Thoracic aorta (tissue), 2 donors: Measurements from ENCODE around the gene TBATA. TPM values are rescaled to one million over a fixed set of nuclear protein-coding genes. Genes with fewer than 3 reads are reported as not detected.

ENCODE experiments used
- ATAC-seq: fragments of 150-250 bp; one replicate; pipeline ENCODE4 v1.8.0; 2017; ENCODE audit warnings: low read depth; ENCODE audit not compliant: insufficient number of reproducible peaks, low FRiP score
- DNase-seq: peaks from one replicate; pipeline ENCODE4 v3.0.0-alpha.2; 2020; ENCODE audit warnings: low spot score
- H3K27ac ChIP-seq, 2 donors: fragments of 200-600 bp; sonication (generic); 1 replicate in 1 of 2; 2 replicates in 1 of 2; pipeline ENCODE4 v1.5.1; 2016; ENCODE audit warnings: mild to moderate bottlenecking in 2 of 2, moderate library complexity in 2 of 2
- H3K27me3 ChIP-seq: fragments of 200-600 bp; sonication (generic); replicated peaks from 2 replicates; pipeline ENCODE4 v1.6.0; 2016; ENCODE audit warnings: mild to moderate bottlenecking; ENCODE audit not compliant: insufficient read depth
- H3K36me3 ChIP-seq: fragments of 200-600 bp; sonication (generic); one replicate; pipeline ENCODE4 v1.5.1; 2016
- H3K4me1 ChIP-seq, 2 donors: fragments of 200-600 bp; sonication (generic); 1 replicate in 1 of 2; 2 replicates in 1 of 2; pipeline versions ENCODE4 v1.5.1 to v1.6.0; 2016; ENCODE audit warnings: low read depth in 2 of 2, mild to moderate bottlenecking in 1 of 2; ENCODE audit not compliant: control insufficient read depth in 1 of 2
- H3K4me3 ChIP-seq: fragments of 200-600 bp; sonication (generic); 2 replicates; pipeline ENCODE4 v1.5.1; 2016; ENCODE audit warnings: mild to moderate bottlenecking
- H3K9me3 ChIP-seq: fragments of 200-600 bp; sonication (generic); 2 replicates; pipeline ENCODE4 v1.5.1; 2016
- CTCF ChIP-seq: fragments of 200-600 bp; sonication (generic); IDR thresholded peaks from one replicate; pipeline ENCODE4 v1.5.1; 2019; ENCODE audit warnings: antibody characterized with exemption
- total RNA-seq, 2 donors: library from RNA; depleted of rRNA; stranded (reverse); fragments of >200 nt; gene quantifications; one replicate each; pipeline versions ENCODE4 v1.1.0 to v1.2.3, GENCODE V29; 2016

The TBATA gene
- total RNA-seq, 2 donors from 2014 or later: not detected

- Histone ChIP-seq H3K27ac (no peak overlapping the region), H3K4me1 (peaks cover 4 to 18% of the 10 kb centered on the region in 2 donors), H3K9me3 (no peaks in the 10 kb centered on the region), H3K27me3 (no peaks in the 10 kb centered on the region), H3K36me3 (peaks cover 4% of the 10 kb centered on the region), H3K4me3 (no peak overlapping the region)
- no peak for TF ChIP-seq CTCF
- ATAC-seq: no peak
- DNase-seq: no peak
Measured at GRCh38 chr10:70814126-70814525, 28.9 kb upstream of the TBATA start.

GRCh38 chr10:70812814-70813213 is 27.6 kb upstream of the TBATA start:
- no peak overlapping the region for H3K27ac ChIP-seq
- H3K4me3 ChIP-seq: no peak overlapping the region
- ATAC-seq: no peak
- no peaks in the 10 kb centered on the region for H3K36me3 ChIP-seq
- TF ChIP-seq CTCF: no peak
- no peaks in the 10 kb centered on the region for H3K27me3 ChIP-seq
- peaks cover 4 to 17% of the 10 kb centered on the region in 2 donors for H3K4me1 ChIP-seq
- no peak for DNase-seq
- H3K9me3 ChIP-seq: no peaks in the 10 kb centered on the region

GRCh38 chr10:70811881-70812280 is 26.7 kb upstream of the TBATA start:
- H3K9me3 ChIP-seq: no peaks in the 10 kb centered on the region

GRCh38 chr10:70810967-70811366 is 25.8 kb upstream of the TBATA start:
- no peaks in the 10 kb centered on the region for H3K27me3 ChIP-seq
- H3K36me3 ChIP-seq: no peaks in the 10 kb centered on the region
- no peak for TF ChIP-seq CTCF
- no peak overlapping the region for H3K27ac ChIP-seq
- no peak for DNase-seq
- H3K4me1 ChIP-seq: peaks cover 0 to 7% of the 10 kb centered on the region in 2 donors
- ATAC-seq: no peak
- H3K9me3 ChIP-seq: no peaks in the 10 kb centered on the region
- no peak overlapping the region for H3K4me3 ChIP-seq

More at GRCh38 chr10:70811881-70812280, 26.7 kb upstream of the TBATA start:
- H3K4me1 ChIP-seq: peaks cover 2 to 9% of the 10 kb centered on the region in 2 donors
- H3K27ac ChIP-seq: no peak overlapping the region
- no peaks in the 10 kb centered on the region for H3K36me3 ChIP-seq
- DNase-seq: no peak
- H3K4me3 ChIP-seq: no peak overlapping the region
- TF ChIP-seq CTCF: no peak
- no peak for ATAC-seq
- no peaks in the 10 kb centered on the region for H3K27me3 ChIP-seq

DNA sequence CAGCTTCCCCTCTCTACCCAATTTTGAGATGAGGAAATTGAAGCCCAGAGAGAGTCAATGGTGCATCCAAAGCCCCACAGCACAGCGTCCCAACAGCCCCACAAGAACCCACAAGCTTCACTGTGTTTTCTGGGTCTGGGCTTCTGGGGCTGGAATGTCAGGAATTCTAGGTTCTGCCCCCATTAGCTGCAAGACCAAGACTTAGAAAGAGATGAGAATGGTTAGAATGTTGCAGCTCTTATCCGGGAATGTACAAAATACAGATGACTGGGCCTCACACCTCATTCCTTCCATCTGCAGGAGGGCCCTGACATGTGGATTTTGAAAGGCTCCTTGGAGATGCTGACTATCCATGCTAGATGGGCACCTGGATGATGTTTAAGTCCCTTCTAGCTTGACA is 24.5 kb upstream of the TBATA start:
- no peak overlapping the region for H3K27ac ChIP-seq
- DNase-seq (no peak), ATAC-seq (no peak)
- no peak overlapping the region for H3K4me3 ChIP-seq
- no peaks in the 10 kb centered on the region for H3K27me3 ChIP-seq
- no peaks in the 10 kb centered on the region for H3K36me3 ChIP-seq
- no peaks in the 10 kb centered on the region for H3K9me3 ChIP-seq
- no peak for TF ChIP-seq CTCF
- H3K4me1 ChIP-seq: no peaks in the 10 kb centered on the region
